GM12878 (cell line): ENCODE measurements around the gene RTF1. TPM values are rescaled to one million over a fixed set of nuclear protein-coding genes. Genes with fewer than 3 reads are reported as not detected.

Source experiments
- ATAC-seq: fragments of 200-7000 bp; cut with Tn5 transposase; 3 replicates; pipeline ENCODE4 v1.9.1; 2020; ENCODE audit warnings: mild to moderate bottlenecking, moderate library complexity
- BruUV-seq: library from RNA; stranded (reverse); fragments of 400-500 nt; replicated peaks from 2 replicates; lab custom pipeline; 2021; lab: Mats Ljungman, UMichigan
- CTCF ChIA-PET: fragments of 300-600 bp; sonication (Branson Sonifier 250); formaldehyde crosslinking; extraction: SDS; loops from one replicate; lab custom pipeline; 2021; ENCODE audit warnings: inconsistent platforms; lab: Yijun Ruan, JAX
- POLR2A ChIA-PET: fragments of 350-600 bp; formaldehyde crosslinking; extraction: SDS; loops from one replicate; lab custom pipeline; 2021; ENCODE audit warnings: inconsistent platforms; lab: Charles Lee
- RAD21 ChIA-PET: fragments of 300-600 bp; sonication (Branson Sonifier 250); formaldehyde crosslinking; loops from one replicate; lab custom pipeline; 2023; ENCODE audit warnings: antibody characterized with exemption; ENCODE audit not compliant: unreplicated experiment; lab: Charles Lee
- SMC1A ChIA-PET: fragments of 300-600 bp; sonication (Branson Sonifier 250); formaldehyde crosslinking; loops from one replicate; lab custom pipeline; 2023; ENCODE audit not compliant: unreplicated experiment, uncharacterized antibody; lab: Charles Lee
- DNase-seq: peaks from one replicate; pipeline ENCODE4 v3.0.0-alpha.2; 2011; ENCODE audit warnings: low read depth, low spot score
- FAIRE-seq: peaks from 3 replicates; lab custom pipeline; 2011; peaks lifted over from hg19 to GRCh38; lab: Jason Lieb, UNC
- H2AFZ ChIP-seq: 2 replicates; pipeline ENCODE4 v1.6.0; 2011; ENCODE audit warnings: low read depth, low read length, control low read depth; ENCODE audit not compliant: control insufficient read depth
- H3K27ac ChIP-seq: 2 replicates; pipeline ENCODE4 v1.5.1; 2011; ENCODE audit warnings: control low read depth; ENCODE audit not compliant: control insufficient read depth, insufficient read depth
- H3K27me3 ChIP-seq, 2 experiments: replicated peaks in 1 of 2; 2 replicates each; pipeline versions ENCODE4 v1.6.0 to v1.6.1; 2011; ENCODE audit warnings: low read length in 1 of 2; ENCODE audit not compliant: control insufficient read depth in 2 of 2, insufficient read depth in 2 of 2
- H3K36me3 ChIP-seq, 2 experiments: 2 replicates each; pipeline ENCODE4 v1.5.1; 2011; ENCODE audit warnings: low read length in 1 of 2; ENCODE audit not compliant: control insufficient read depth in 2 of 2, insufficient read depth in 2 of 2
- H3K4me1 ChIP-seq: 2 replicates; pipeline ENCODE4 v1.6.1; 2011; ENCODE audit warnings: mild to moderate bottlenecking, low read length, moderate library complexity, mixed read lengths; ENCODE audit not compliant: control insufficient read depth, insufficient read depth
- H3K4me2 ChIP-seq: 2 replicates; pipeline ENCODE4 v1.6.0; 2011; ENCODE audit warnings: control low read depth; ENCODE audit not compliant: control insufficient read depth, insufficient read depth
- H3K4me3 ChIP-seq: fragments of 200-600 bp; sonication (generic); 2 replicates; pipeline ENCODE4 v1.5.1; 2016
- H3K79me2 ChIP-seq: 2 replicates; pipeline ENCODE4 v1.6.0; 2011; ENCODE audit warnings: low read length; ENCODE audit not compliant: control insufficient read depth, insufficient read depth
- H3K9ac ChIP-seq: 2 replicates; pipeline ENCODE4 v1.8.0; 2011; ENCODE audit warnings: low read length, control low read depth, mixed read lengths; ENCODE audit not compliant: control insufficient read depth, insufficient read depth
- H3K9me3 ChIP-seq: replicated peaks from 3 replicates; pipeline ENCODE4 v1.5.1; 2011; ENCODE audit warnings: mild to moderate bottlenecking, low read length; ENCODE audit not compliant: control insufficient read depth, insufficient read depth
- H4K20me1 ChIP-seq: 2 replicates; pipeline ENCODE4 v1.6.0; 2011; ENCODE audit not compliant: control insufficient read depth, insufficient read depth
- CHD4 ChIP-seq: fragments of 200-600 bp; sonication (generic); IDR thresholded peaks from 2 replicates; pipeline ENCODE4 v1.6.1; 2016; ENCODE audit warnings: mild to moderate bottlenecking
- EED ChIP-seq: sonication (generic); IDR thresholded peaks from 2 replicates; pipeline ENCODE4 v1.6.1; 2016; ENCODE audit warnings: antibody characterized with exemption, low read depth
- IRF4 ChIP-seq: IDR thresholded peaks from 2 replicates; pipeline ENCODE4 v1.6.1; 2011; ENCODE audit warnings: low read depth, low read length
- KDM1A ChIP-seq: fragments of 200-600 bp; sonication (generic); IDR thresholded peaks from 2 replicates; pipeline ENCODE4 v1.6.1; 2016; ENCODE audit warnings: borderline replicate concordance
- MEF2A ChIP-seq: IDR thresholded peaks from 2 replicates; pipeline ENCODE4 v1.6.1; 2011; ENCODE audit warnings: low read depth, mild to moderate bottlenecking, low read length, moderate library complexity; ENCODE audit not compliant: insufficient read depth
- NBN ChIP-seq: fragments of 450-650 bp; IDR thresholded peaks from 2 replicates; pipeline ENCODE4 v1.6.1; 2016
- NFIC ChIP-seq: IDR thresholded peaks from 2 replicates; pipeline ENCODE4 v1.6.1; 2012; ENCODE audit warnings: low read depth, mild to moderate bottlenecking, inconsistent platforms, low read length, moderate library complexity
- RBBP5 ChIP-seq: fragments of 200-600 bp; sonication (generic); conservative IDR thresholded peaks from 2 replicates; pipeline ENCODE4 v1.6.1; 2016
- RUNX3 ChIP-seq: IDR thresholded peaks from 2 replicates; pipeline ENCODE4 v1.6.1; 2012; ENCODE audit warnings: low read length, inconsistent platforms
- SREBF2 ChIP-seq: IDR thresholded peaks from 2 replicates; pipeline ENCODE4 v1.6.1; 2012; ENCODE audit warnings: mild to moderate bottlenecking, low read length
- SUPT20H ChIP-seq: IDR thresholded peaks from 2 replicates; pipeline ENCODE4 v1.6.1; 2011; ENCODE audit warnings: low read depth, mild to moderate bottlenecking, low read length, moderate library complexity, borderline replicate concordance; ENCODE audit not compliant: control insufficient read depth
- ZBTB33 ChIP-seq: fragments of 450-650 bp; IDR thresholded peaks from 2 replicates; pipeline ENCODE4 v1.6.1; 2017; ENCODE audit warnings: mild to moderate bottlenecking
- ZNF384 ChIP-seq: IDR thresholded peaks from 2 replicates; pipeline ENCODE4 v1.6.1; 2012; ENCODE audit warnings: low read depth, mild to moderate bottlenecking, low read length, improper control_type of control experiment, borderline replicate concordance
- WGBS: methylation state at CpG from one replicate; pipeline ENCODE4 v1.1.6; 2016; ENCODE audit warnings: low lambda C conversion rate; ENCODE audit not compliant: insufficient replicate concordance, insufficient coverage; ENCODE audit errors: missing lambda C conversion rate; 5-methylcytosine and 5-hydroxymethylcytosine counted together
- in situ Hi-C: fragments of 300-500 bp; cut with MboI; formaldehyde crosslinking; loops from 9 replicates; pipeline ENCODE4 v1.14.3; 2018; ENCODE audit warnings: mixed read lengths
- intact Hi-C: fragments of 100-400 bp; cut with micrococcal nuclease; formaldehyde crosslinking; loops from one replicate; pipeline ENCODE4 v1.14.2; 2022; ENCODE audit not compliant: unreplicated experiment
- polyA plus RNA-seq, 11 experiments: library from polyadenylated mRNA; depleted of rRNA in 4 of 11; unstranded in 6 of 11; stranded (reverse) in 5 of 11; fragments of >200 nt; fragmentation: Nextera tagmentation in 4 of 11; fragmentation: Illumina TruSeq in 1 of 11; extraction: Ambion mirVana in 4 of 11; extraction: Trizol in 1 of 11; gene quantifications; 1 replicate in 1 of 11; 2 replicates in 10 of 11; pipeline versions ENCODE4 v1.2.1 to v1.2.3, GENCODE V29; 2011 to 2016; ENCODE audit warnings: inconsistent platforms in 2 of 11, missing spikeins in 2 of 11, low read depth in 1 of 11
- total RNA-seq, 4 experiments: library from RNA; depleted of rRNA in 3 of 4; stranded (reverse); fragments of >200 nt in 3 of 4; fragmentation: Illumina TruSeq in 1 of 4; extraction: Trizol in 1 of 4; gene quantifications; 2 replicates each; pipeline versions ENCODE4 v1.2.1 to v1.2.3, GENCODE V29; 2013 to 2021

The RTF1 gene
- total and polyA plus RNA-seq, 10 of the 15 experiments (the other 5 are each of a cell fraction or from before 2014, with no cell fraction given) = 7.2 to 67.9 (median 32.3) TPM

DNA sequence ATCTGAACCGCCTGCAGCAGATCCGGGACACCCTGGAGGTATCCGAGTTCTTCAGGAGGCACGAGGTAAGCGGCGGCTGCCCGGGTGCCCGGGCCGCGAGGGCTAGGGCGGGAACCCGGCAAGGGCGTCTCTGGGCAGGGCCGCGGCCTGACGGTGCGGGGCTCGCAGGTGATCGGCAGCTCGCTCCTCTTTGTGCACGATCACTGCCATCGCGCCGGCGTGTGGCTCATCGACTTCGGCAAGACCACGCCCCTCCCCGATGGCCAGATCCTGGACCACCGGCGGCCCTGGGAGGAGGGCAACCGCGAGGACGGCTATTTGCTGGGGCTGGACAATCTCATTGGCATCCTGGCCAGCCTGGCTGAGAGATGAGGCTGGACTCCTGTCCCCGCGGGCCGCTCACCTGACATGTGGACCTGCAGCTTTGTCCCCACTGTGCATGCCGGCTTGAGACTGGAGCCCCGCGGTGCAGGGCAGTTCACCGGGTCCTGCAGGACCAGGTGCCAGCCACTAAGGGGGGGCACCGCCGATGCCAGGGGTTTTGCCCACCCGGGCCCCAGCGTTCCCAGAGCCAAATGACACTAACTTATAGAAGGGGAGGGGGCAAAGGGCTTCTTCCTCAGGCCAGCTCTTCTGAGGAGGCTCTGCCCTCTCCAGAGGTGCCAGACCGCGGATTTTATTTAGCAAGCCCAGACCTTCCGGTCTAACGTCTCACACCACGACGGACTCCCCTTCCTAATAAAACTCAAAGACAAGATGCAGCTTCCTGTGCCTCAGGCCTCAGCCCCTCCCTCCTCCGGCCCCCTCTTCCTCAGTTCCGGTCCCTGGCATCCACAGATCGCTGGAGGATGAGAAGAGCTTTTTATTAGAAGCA is 86.1 kb downstream of the RTF1 start:
- FAIRE-seq = no peak
- BruUV-seq = no TSS peak
- H3K4me2 ChIP-seq = peak overlapping the region; percentile 77
- H3K27me3 ChIP-seq = peaks cover 12 to 15% of the 10 kb centered on the region in 2 experiments
- CTCF ChIA-PET = no interaction called here
- H3K36me3 ChIP-seq = no peaks in the 10 kb centered on the region
- SMC1A ChIA-PET = no interaction called here
- 33% methylated on average over 54 of the region's 54 CpGs for WGBS
- no peak overlapping the region for H3K9ac ChIP-seq
- POLR2A ChIA-PET = no interaction called here
- no peak overlapping the region for H3K27ac ChIP-seq
- peak overlapping the region; percentile 28 for H2AFZ ChIP-seq
- no peaks in the 10 kb centered on the region for H3K79me2 ChIP-seq
- intact Hi-C loops = no loop called here
- TF ChIP-seq KDM1A = no peak
- no peak for TF ChIP-seq SREBF2
- no peak for TF ChIP-seq RUNX3
- RAD21 ChIA-PET = no interaction called here
- peaks cover 8% of the 10 kb centered on the region for H3K4me1 ChIP-seq
- in situ Hi-C loops = no loop called here
- ATAC-seq = peak; percentile 6; the same call in 2 of the 3 replicates
- no peaks in the 10 kb centered on the region for H3K9me3 ChIP-seq
- DNase-seq = no peak
- peak overlapping the region; percentile 45; the same call in 1 of the 2 replicates for H3K4me3 ChIP-seq
- H4K20me1 ChIP-seq = no peaks in the 10 kb centered on the region; the same call in 1 of the 2 replicates

DNA sequence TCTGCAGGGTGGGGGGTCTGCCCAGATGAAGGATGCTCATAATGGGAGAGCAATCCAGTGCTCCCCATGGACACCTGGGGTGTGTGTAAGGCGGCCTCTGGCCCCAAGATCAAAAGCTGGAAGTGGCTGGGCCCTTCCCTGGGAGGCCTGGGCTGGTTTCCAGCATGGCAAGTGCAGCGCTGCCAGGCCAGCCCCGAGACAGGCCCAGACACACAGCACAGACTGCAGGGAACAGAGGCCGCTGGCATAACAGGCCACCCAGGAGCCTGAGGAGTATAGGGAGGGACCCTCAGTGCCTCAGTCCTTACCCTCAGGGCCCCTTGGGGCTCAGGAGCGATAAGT is 86.7 kb downstream of the RTF1 start:
- in situ Hi-C loops = no loop called here
- Histone ChIP-seq H3K9ac (no peak overlapping the region), H3K36me3 (no peaks in the 10 kb centered on the region), H3K27me3 (peaks cover 12 to 15% of the 10 kb centered on the region in 2 experiments), H3K4me2 (no peak overlapping the region), H4K20me1 (no peaks in the 10 kb centered on the region; the same call in 1 of the 2 replicates), H3K4me1 (peaks cover 8% of the 10 kb centered on the region), H2AFZ (no peak overlapping the region), H3K27ac (no peak overlapping the region), H3K9me3 (no peaks in the 10 kb centered on the region), H3K79me2 (no peaks in the 10 kb centered on the region), H3K4me3 (no peak overlapping the region)
- ATAC-seq = no peak
- WGBS = 71% methylated on average over 5 of the region's 5 CpGs
- ChIA-PET CTCF (interaction anchor here (0.8 kb wide), 1 partner anchor 38 kb away, joined by 3 read pairs; no protein-coding TSS in a partner anchor), SMC1A (no interaction called here), RAD21 (no interaction called here), POLR2A (no interaction called here)
- no peak for FAIRE-seq
- DNase-seq = no peak
- BruUV-seq = no TSS peak
- intact Hi-C loops = no loop called here
- no peak for TF ChIP-seq EED
- no peak for TF ChIP-seq SUPT20H
- no peak for TF ChIP-seq ZBTB33
- TF ChIP-seq NBN = no peak
- TF ChIP-seq IRF4 = no peak
- TF ChIP-seq RBBP5 = no peak
- TF ChIP-seq MEF2A = no peak
- TF ChIP-seq ZNF384 = no peak
- TF ChIP-seq NFIC = no peak
- TF ChIP-seq CHD4 = no peak
